Measurements from ENCODE around the gene TUBB. TPM values are rescaled to one million over a fixed set of nuclear protein-coding genes. Genes with fewer than 3 reads are reported as not detected.
A peak's percentile ranks its signal among the peaks of the same experiment; 100 is the strongest.

TUBB gene
- polyA plus RNA-seq, 2 donors = 142 to 313 TPM

DNA sequence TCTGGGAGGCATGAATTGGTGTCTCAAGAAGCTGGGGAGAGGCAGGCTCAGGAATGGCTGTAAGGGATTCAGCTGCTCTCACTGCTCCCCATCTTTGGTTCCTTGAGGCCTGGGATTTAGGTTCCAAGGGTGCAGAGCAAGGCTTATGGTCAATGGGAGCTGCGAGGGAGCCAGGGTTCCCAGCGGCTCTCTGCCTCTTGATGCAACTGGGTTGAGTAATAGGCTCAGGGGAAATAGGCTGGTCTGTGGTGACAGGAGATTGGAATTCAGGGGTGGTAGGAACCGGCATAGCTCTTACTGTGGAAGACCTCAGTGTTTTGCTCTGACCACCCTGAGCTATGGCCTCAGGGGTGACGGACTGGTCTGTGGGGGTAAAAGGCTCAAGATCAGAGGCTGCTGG is 16.3 kb upstream of the TUBB start:
- no peaks in the 10 kb centered on the region for H3K27me3 ChIP-seq (ENCODE audit: control insufficient read depth in 1 of 2, insufficient read depth in 2 of 2, low read length in 2 of 2)
- H3K36me3 ChIP-seq (ENCODE audit: control insufficient read depth in 2 of 2, insufficient read depth in 2 of 2, low read length in 1 of 2) = peaks cover 0 to 8% of the 10 kb centered on the region in 2 donors
- no peaks in the 10 kb centered on the region for H3K9me3 ChIP-seq (ENCODE audit: control insufficient read depth in 2 of 2, insufficient read depth in 1 of 2, low read depth in 1 of 2, low read length in 1 of 2)
- 96% methylated on average over 4 of the region's 4 CpGs for WGBS, 2 donors
- H3K4me1 ChIP-seq (ENCODE audit: control insufficient read depth in 2 of 2, insufficient read depth in 2 of 2, low read length in 1 of 2) = no peaks in the 10 kb centered on the region
- no peak overlapping the region for H3K4me3 ChIP-seq (ENCODE audit: low read depth in 1 of 2, low read length in 2 of 2)
- H3K27ac ChIP-seq (ENCODE audit: low read depth in 2 of 2, low read length in 1 of 2) = no peak overlapping the region

DNA sequence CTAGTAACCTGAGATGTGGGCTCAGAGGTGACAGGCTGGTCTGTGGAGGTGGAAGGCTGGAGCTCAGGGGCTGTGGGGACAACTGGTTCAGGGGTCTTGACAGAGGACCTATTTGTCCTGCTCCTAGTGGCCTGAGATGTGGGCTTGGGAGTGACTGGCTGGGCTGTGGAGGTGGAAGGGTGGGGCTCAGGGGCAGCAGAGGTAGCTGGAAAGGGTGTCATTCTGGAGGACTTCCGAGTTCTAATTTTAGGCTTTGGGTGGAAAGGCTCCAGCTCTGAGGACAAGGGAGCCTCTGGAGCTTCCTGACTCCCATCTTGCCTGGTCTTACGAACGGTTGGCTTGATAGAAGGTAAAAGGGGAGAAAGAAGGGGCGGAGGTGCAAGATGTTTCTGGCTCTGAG is 14.5 kb upstream of the TUBB start:
- H3K36me3 ChIP-seq (ENCODE audit: control insufficient read depth in 2 of 2, insufficient read depth in 2 of 2, low read length in 1 of 2) = peaks cover 0 to 8% of the 10 kb centered on the region in 2 donors
- H3K27ac ChIP-seq (ENCODE audit: low read depth in 2 of 2, low read length in 1 of 2) = no peak overlapping the region
- WGBS, 2 donors = 93 to 96% methylated on average over 4 of the region's 4 CpGs

DNA sequence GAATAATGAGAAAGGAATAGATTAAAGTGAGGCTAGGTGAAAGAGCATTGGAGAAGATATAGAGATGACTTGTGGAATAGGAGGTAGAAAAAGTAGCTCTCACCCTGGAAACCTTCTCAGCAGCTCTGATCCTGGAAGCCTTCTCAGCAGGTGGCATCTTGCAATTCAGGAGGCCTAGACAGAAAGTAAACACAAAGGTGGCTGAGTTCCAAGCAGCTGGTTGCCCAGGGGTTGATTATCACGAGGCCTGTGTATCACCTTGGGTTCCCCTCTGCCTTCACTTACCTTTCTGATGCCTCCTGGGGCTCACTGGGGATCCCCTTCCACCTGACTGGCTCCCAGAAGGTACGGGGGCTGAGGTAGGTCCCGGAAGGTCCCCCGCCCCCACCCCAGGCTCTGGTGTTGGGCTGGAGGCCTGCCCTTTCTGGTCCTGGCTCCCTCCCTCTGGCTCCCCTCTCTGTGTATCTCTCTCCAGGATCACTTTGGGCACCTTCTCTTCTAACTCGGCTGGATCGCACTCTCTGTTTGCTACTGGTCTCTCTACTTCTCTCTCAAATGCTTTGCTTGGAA is 12.8 kb upstream of the TUBB start:
- Histone ChIP-seq H3K9me3 (ENCODE audit: control insufficient read depth in 2 of 2, insufficient read depth in 1 of 2, low read depth in 1 of 2, low read length in 1 of 2) (no peaks in the 10 kb centered on the region), H3K36me3 (ENCODE audit: control insufficient read depth in 2 of 2, insufficient read depth in 2 of 2, low read length in 1 of 2) (peaks cover 3 to 8% of the 10 kb centered on the region in 2 donors), H3K4me1 (ENCODE audit: control insufficient read depth in 2 of 2, insufficient read depth in 2 of 2, low read length in 1 of 2) (no peaks in the 10 kb centered on the region), H3K27me3 (ENCODE audit: control insufficient read depth in 1 of 2, insufficient read depth in 2 of 2, low read length in 2 of 2) (no peaks in the 10 kb centered on the region), H3K4me3 (ENCODE audit: low read depth in 1 of 2, low read length in 2 of 2) (no peak overlapping the region), H3K27ac (ENCODE audit: low read depth in 2 of 2, low read length in 1 of 2) (no peak overlapping the region)
- 63 to 73% methylated on average over 6 of the region's 6 CpGs for WGBS, 2 donors

More for the DNA sequence above, 14.5 kb upstream of the TUBB start:
- Histone ChIP-seq H3K4me1 (ENCODE audit: control insufficient read depth in 2 of 2, insufficient read depth in 2 of 2, low read length in 1 of 2) (no peaks in the 10 kb centered on the region), H3K9me3 (ENCODE audit: control insufficient read depth in 2 of 2, insufficient read depth in 1 of 2, low read depth in 1 of 2, low read length in 1 of 2) (no peaks in the 10 kb centered on the region), H3K4me3 (ENCODE audit: low read depth in 1 of 2, low read length in 2 of 2) (no peak overlapping the region), H3K27me3 (ENCODE audit: control insufficient read depth in 1 of 2, insufficient read depth in 2 of 2, low read length in 2 of 2) (no peaks in the 10 kb centered on the region)

DNA sequence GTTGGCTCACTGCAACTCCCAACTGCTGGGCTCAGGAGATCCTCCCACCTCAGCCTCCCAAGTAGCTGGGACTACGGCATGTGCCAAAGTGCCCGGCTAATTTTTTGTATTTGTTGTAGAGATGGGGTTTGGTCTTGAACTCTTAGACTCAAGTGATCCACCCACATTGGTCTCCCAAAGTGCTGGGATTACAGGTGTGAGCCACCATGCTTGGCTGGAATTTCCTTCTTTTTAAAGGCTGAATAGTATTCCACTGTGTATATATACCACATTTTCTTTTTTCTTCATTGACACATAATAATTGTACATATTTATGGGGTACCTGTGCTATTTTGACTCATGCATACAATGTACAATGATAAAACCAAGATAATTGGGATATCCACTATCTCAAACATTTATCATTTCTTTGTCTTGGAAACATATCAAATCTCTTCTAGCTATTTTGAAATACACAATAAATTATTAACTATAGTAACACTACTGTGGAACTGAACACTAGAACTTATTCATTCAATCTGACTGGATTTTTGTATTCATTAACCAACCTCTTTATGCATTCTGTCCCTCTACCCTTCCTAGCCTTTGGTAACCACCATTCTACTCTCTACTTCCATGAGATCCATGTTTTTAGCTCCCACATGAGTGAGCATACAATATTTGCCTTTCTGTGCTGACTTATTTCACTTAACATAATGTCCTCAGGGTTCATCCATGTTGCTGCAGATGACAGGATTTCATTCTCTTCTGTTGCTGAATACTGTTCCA is 10.9 kb upstream of the TUBB start:
- WGBS, 2 donors = 99 to 100% methylated on average over 2 of the region's 2 CpGs
- peaks cover 2 to 7% of the 10 kb centered on the region in 2 donors for H3K36me3 ChIP-seq (ENCODE audit: control insufficient read depth in 2 of 2, insufficient read depth in 2 of 2, low read length in 1 of 2)
- H3K4me3 ChIP-seq (ENCODE audit: low read depth in 1 of 2, low read length in 2 of 2) = no peak overlapping the region
- H3K9me3 ChIP-seq (ENCODE audit: control insufficient read depth in 2 of 2, insufficient read depth in 1 of 2, low read depth in 1 of 2, low read length in 1 of 2) = no peaks in the 10 kb centered on the region
- no peaks in the 10 kb centered on the region for H3K27me3 ChIP-seq (ENCODE audit: control insufficient read depth in 1 of 2, insufficient read depth in 2 of 2, low read length in 2 of 2)
- H3K27ac ChIP-seq (ENCODE audit: low read depth in 2 of 2, low read length in 1 of 2) = no peak overlapping the region
- H3K4me1 ChIP-seq (ENCODE audit: control insufficient read depth in 2 of 2, insufficient read depth in 2 of 2, low read length in 1 of 2) = no peaks in the 10 kb centered on the region

DNA sequence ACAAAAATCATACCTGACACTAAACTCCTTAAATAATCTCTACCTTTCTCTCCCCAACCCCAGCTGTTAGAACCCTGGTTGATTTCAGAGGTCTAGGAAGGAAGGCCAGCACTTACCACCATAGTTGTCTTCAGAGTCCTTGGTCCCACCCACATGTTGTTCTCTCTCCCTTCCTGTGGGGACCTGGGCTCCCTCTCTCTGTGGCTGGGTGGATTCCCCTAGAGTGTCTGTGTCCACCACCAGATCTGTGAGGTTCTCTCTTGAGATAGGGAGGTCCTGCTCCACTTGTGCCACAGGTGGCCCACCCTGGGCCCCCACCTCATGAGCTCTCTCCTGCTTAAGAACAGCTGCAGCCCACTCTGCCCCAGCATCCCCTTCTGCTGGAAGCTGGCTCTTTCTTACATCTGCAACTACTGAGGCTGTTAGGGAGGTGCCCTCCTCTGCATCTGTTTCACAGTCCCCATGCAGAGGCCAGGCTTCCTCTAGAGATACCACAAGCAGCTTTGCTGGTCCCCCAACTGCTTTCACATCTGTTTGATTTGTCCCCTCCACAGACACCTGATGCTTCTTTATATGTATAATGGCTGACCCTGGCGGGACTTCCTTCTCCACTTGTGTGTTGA is 8.3 kb upstream of the TUBB start:
- H3K4me3 ChIP-seq (ENCODE audit: low read depth in 1 of 2, low read length in 2 of 2) = no peak overlapping the region
- WGBS, 2 donors = 89 to 90% methylated on average over 1 of the region's 1 CpG
- H3K27me3 ChIP-seq (ENCODE audit: control insufficient read depth in 1 of 2, insufficient read depth in 2 of 2, low read length in 2 of 2) = no peaks in the 10 kb centered on the region
- H3K9me3 ChIP-seq (ENCODE audit: control insufficient read depth in 2 of 2, insufficient read depth in 1 of 2, low read depth in 1 of 2, low read length in 1 of 2) = no peaks in the 10 kb centered on the region
- no peak overlapping the region for H3K27ac ChIP-seq (ENCODE audit: low read depth in 2 of 2, low read length in 1 of 2)
- no peaks in the 10 kb centered on the region for H3K4me1 ChIP-seq (ENCODE audit: control insufficient read depth in 2 of 2, insufficient read depth in 2 of 2, low read length in 1 of 2)
- peaks cover 0 to 7% of the 10 kb centered on the region in 2 donors for H3K36me3 ChIP-seq (ENCODE audit: control insufficient read depth in 2 of 2, insufficient read depth in 2 of 2, low read length in 1 of 2)

DNA sequence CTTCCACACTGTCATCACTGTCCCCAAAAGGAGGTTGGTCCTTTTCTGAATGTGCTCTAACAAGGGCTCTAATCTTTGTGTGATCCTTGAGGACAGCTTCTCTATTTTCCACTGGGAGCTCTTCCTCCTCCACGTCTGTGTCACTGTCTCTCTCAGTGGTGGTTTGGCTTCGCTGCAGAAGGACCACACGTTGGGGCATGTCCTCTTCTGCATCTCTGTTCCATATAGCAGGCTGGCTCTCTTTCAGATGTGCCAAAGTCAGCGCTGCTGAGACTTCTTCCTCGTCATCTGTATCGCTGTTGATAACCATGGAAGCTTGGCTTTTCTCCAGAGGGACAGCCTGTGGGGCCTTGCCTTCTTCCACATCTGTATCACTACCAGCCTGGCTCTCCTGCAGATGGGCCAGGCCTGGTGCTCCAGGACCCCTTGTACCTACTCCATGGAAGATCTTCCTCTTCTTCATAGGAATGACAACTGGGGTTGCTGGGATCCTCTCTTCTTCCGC is 7.7 kb upstream of the TUBB start:
- Histone ChIP-seq H3K4me1 (ENCODE audit: control insufficient read depth in 2 of 2, insufficient read depth in 2 of 2, low read length in 1 of 2) (no peaks in the 10 kb centered on the region), H3K9me3 (ENCODE audit: control insufficient read depth in 2 of 2, insufficient read depth in 1 of 2, low read depth in 1 of 2, low read length in 1 of 2) (no peaks in the 10 kb centered on the region), H3K27me3 (ENCODE audit: control insufficient read depth in 1 of 2, insufficient read depth in 2 of 2, low read length in 2 of 2) (no peaks in the 10 kb centered on the region), H3K36me3 (ENCODE audit: control insufficient read depth in 2 of 2, insufficient read depth in 2 of 2, low read length in 1 of 2) (peaks cover 0 to 7% of the 10 kb centered on the region in 2 donors), H3K4me3 (ENCODE audit: low read depth in 1 of 2, low read length in 2 of 2) (no peak overlapping the region), H3K27ac (ENCODE audit: low read depth in 2 of 2, low read length in 1 of 2) (peak overlapping the region in 1 of 2 donors; percentile 37)
- WGBS, 2 donors = 64 to 74% methylated on average over 7 of the region's 7 CpGs

DNA sequence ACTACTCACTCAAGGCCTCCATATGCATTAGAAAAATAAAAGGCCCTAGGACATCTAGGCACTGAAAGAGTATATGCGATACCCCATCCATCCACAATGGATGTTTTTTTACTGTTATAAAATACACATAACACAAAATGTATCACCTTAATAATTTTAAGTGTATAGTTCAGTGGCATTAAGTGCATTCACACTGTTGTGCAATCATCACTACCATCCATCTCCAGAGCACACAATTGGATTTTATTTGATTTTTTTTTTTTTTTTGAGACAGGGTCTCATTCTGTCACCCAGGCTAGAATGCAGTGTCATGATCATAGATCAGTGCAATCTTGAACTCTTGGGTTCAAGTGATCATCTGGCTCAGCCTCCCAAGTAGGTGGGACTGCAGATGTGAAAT is 5.9 kb upstream of the TUBB start:
- peaks cover 0 to 7% of the 10 kb centered on the region in 2 donors for H3K36me3 ChIP-seq (ENCODE audit: control insufficient read depth in 2 of 2, insufficient read depth in 2 of 2, low read length in 1 of 2)

DNA sequence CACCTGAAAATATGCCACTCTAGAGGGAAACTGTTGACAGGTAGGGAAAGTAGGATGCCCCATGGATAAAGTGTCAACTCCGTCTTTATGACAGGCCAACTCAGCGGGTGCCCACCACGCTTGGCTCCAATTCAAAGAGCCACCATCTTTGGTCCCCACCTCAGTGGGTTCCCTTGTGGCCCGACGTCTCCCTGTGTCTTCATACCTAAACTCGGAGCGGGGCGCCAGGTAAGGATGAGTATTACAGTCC is 3.3 kb upstream of the TUBB start:
- peak overlapping the region; percentile 84 to 98 for H3K27ac ChIP-seq (ENCODE audit: low read depth in 2 of 2, low read length in 1 of 2)
- H3K27me3 ChIP-seq (ENCODE audit: control insufficient read depth in 1 of 2, insufficient read depth in 2 of 2, low read length in 2 of 2) = no peaks in the 10 kb centered on the region
- peaks cover 0 to 7% of the 10 kb centered on the region in 2 donors for H3K36me3 ChIP-seq (ENCODE audit: control insufficient read depth in 2 of 2, insufficient read depth in 2 of 2, low read length in 1 of 2)
- H3K9me3 ChIP-seq (ENCODE audit: control insufficient read depth in 2 of 2, insufficient read depth in 1 of 2, low read depth in 1 of 2, low read length in 1 of 2) = no peaks in the 10 kb centered on the region
- 1 to 2% methylated on average over 8 of the region's 8 CpGs for WGBS, 2 donors
- peak overlapping the region; percentile 51 to 66 for H3K4me3 ChIP-seq (ENCODE audit: low read depth in 1 of 2, low read length in 2 of 2)
- no peaks in the 10 kb centered on the region for H3K4me1 ChIP-seq (ENCODE audit: control insufficient read depth in 2 of 2, insufficient read depth in 2 of 2, low read length in 1 of 2)

More for the DNA sequence above, 5.9 kb upstream of the TUBB start:
- WGBS, 2 donors = 97 to 98% methylated on average over 1 of the region's 1 CpG
- Histone ChIP-seq H3K9me3 (ENCODE audit: control insufficient read depth in 2 of 2, insufficient read depth in 1 of 2, low read depth in 1 of 2, low read length in 1 of 2) (no peaks in the 10 kb centered on the region), H3K4me3 (ENCODE audit: low read depth in 1 of 2, low read length in 2 of 2) (no peak overlapping the region), H3K27me3 (ENCODE audit: control insufficient read depth in 1 of 2, insufficient read depth in 2 of 2, low read length in 2 of 2) (no peaks in the 10 kb centered on the region), H3K4me1 (ENCODE audit: control insufficient read depth in 2 of 2, insufficient read depth in 2 of 2, low read length in 1 of 2) (no peaks in the 10 kb centered on the region), H3K27ac (ENCODE audit: low read depth in 2 of 2, low read length in 1 of 2) (no peak overlapping the region)

DNA sequence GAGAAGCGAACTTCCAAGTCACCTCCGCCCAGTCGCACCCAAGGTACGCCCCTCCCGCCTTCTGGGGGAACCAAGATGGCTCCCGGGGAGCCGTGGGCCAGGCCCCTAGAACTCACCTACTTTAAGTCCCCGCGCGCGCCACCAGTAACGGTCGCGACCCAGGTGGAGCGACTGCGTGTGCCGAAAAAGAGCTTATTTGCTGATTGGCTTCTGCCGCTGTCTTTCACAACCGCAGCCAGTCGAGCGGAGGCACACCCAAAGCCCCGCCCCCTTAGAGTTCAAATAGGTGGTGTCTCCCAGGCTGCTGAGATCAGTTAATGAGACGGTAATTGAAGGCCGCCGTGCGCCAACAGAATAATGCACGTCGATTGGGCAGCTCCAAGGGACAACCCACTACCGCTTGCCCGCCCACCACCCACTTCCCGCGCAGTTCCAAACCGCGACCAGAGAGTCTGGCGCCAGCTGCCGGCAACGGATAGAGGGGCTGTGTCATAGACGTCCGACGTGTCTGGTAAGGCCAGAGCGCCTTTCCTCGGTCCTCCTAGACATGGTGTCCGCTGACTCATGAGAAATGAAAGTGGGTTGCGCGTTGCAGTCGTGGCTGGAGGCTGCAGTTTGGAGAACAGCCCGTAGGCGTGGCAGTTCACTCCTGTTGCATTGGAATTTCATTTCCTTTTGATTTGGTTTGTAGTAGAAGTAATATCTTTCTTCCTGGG is 2.9 kb upstream of the TUBB start, which contains the start of gene MDC1:
TSS of gene MDC1 (minus strand) at position 153 of the 716 bp plus-strand sequence. CDS start 2,106 bp downstream, outside the sequence.
- Histone ChIP-seq H3K4me1 (ENCODE audit: control insufficient read depth in 2 of 2, insufficient read depth in 2 of 2, low read length in 1 of 2) (no peaks in the 10 kb centered on the region), H3K27me3 (ENCODE audit: control insufficient read depth in 1 of 2, insufficient read depth in 2 of 2, low read length in 2 of 2) (no peaks in the 10 kb centered on the region), H3K36me3 (ENCODE audit: control insufficient read depth in 2 of 2, insufficient read depth in 2 of 2, low read length in 1 of 2) (peaks cover under 1 to 4% of the 10 kb centered on the region in 2 donors)

More for the DNA sequence above, 2.9 kb upstream of the TUBB start, which contains the start of gene MDC1:
- 0% methylated on average over 48 of the region's 48 CpGs for WGBS, 2 donors
- H3K4me3 ChIP-seq (ENCODE audit: low read depth in 1 of 2, low read length in 2 of 2) = peak within 1 kb of the TSS; percentile 51 to 66
- no peaks in the 10 kb centered on the region for H3K9me3 ChIP-seq (ENCODE audit: control insufficient read depth in 2 of 2, insufficient read depth in 1 of 2, low read depth in 1 of 2, low read length in 1 of 2)
- peak within 1 kb of the TSS; percentile 84 to 98 for H3K27ac ChIP-seq (ENCODE audit: low read depth in 2 of 2, low read length in 1 of 2)
